ENCODE measurements around the gene TTC7B.

The TTC7B gene

DNA sequence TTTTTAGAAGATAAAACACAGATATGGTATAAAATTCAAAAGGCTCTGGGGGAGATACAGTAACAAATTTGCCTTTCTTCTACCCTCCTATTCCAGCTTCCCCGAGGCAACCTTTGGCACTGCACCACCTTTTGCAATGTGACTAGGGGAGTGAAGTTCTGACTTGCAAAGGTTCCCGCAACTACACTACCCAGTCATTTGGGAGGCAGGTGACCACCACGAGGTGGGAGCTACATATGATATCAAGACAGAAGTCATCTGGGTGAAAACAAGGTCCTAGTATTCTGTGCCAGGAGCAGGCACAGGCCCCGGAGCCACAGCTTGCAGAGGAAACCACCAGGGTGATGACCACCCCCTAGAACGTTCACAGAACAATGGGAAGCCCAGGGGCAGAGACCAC lies 141.5 kb downstream of the TTC7B start:
- no peak for DNase-seq (ENCODE audit: low spot score)

GRCh38 chr14:90674043-90674670 lies 142.1 kb downstream of the TTC7B start:
- no peak for DNase-seq (ENCODE audit: low spot score)

DNA sequence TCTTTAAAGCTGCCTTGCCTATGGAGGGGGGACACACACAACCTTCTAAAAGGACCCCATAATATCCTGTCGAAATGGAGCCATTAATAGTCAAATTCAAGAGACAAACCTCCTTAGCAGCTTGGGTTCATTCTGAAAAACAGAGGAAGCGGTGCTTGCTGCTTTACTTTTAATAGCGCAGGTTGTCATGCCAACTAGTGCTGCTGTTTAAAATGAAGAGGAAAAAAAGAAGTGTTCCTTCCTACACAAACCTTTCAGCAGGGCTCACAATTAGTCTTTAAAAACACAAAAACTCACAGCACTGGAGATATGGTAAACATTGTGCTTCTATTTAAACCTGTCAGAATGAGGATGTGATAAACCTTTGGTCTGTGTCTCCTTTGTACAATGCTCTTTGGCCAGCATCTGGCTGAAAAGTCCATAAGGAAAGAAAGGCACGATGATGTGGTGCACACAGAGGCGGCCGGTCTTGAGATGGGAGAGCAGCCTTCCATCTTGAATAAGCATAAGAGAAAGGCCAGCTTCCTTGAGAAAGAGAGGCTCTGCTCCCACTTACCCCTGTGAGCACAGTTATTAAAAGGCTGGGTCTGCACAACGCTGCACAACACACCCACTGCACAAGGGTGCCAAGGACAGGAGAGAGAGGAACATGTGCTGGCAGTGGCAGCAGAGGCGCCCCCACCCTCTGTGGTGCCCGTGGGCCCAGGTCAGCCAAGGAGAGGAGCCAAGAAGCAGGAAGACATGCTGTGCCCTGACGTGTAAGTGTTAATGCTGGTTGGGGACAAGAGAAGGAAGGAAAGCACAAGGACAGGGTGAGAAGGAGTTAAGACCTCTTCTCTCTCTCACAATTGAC lies 144.6 kb downstream of the TTC7B start:
- DNase-seq (ENCODE audit: low spot score) = no peak

GRCh38 chr14:90669731-90670130 lies 146.5 kb downstream of the TTC7B start:
- no peak for DNase-seq (ENCODE audit: low spot score)

DNA sequence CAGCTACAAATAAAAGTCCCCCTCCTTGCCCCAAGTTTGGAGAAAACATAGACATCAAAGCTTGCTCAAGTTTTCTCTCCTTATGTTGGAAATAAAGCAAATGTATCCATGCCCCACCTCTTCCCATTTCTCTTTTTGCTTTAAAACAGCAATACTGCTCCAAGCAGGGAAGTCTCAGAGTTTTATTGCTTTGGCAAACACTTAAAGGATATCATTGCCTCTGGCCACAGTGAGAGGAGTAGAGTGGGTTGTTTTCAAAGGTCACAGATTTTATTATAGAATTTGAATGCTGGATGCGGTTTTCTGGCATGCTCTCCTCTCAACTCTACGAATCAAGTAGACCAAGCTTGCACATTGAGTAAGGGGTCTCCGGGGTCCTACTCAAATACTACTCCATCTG lies 149.7 kb downstream of the TTC7B start:
- DNase-seq (ENCODE audit: low spot score) = no peak

GRCh38 chr14:90665321-90666000 lies 150.8 kb downstream of the TTC7B start:
- DNase-seq (ENCODE audit: low spot score) = no peak

GRCh38 chr14:90664911-90665310 lies 151.3 kb downstream of the TTC7B start:
- DNase-seq (ENCODE audit: low spot score) = no peak

DNA sequence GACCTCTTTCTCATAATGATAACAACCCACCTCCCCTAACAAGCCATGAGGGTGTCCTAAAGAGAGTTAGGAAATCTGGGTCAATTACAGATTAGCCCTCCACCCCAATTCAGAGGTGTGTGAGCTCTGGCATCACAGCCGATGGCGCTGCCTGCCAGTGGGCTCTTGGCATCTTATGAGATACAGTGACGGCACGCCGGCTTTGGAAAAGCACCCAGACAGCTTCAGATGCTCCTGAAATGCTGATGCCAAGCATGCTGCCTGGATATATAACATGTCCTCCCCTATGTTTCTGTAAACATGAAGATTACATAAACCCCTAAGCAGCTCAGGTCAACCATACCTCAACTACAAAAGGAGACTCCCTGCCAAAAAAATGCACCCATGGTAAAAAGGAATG lies 152.6 kb downstream of the TTC7B start:
- DNase-seq (ENCODE audit: low spot score) = no peak

- no peak for DNase-seq (ENCODE audit: low spot score)
Observed at GRCh38 chr14:90663140-90663539, 153.1 kb downstream of the TTC7B start.

GRCh38 chr14:90661866-90662265 lies 154.4 kb downstream of the TTC7B start:
- no peak for DNase-seq (ENCODE audit: low spot score)

GRCh38 chr14:90660865-90661570 lies 155.2 kb downstream of the TTC7B start:
- DNase-seq (ENCODE audit: low spot score) = no peak

GRCh38 chr14:90659156-90659555 lies 157.1 kb downstream of the TTC7B start:
- DNase-seq (ENCODE audit: low spot score) = no peak

DNA sequence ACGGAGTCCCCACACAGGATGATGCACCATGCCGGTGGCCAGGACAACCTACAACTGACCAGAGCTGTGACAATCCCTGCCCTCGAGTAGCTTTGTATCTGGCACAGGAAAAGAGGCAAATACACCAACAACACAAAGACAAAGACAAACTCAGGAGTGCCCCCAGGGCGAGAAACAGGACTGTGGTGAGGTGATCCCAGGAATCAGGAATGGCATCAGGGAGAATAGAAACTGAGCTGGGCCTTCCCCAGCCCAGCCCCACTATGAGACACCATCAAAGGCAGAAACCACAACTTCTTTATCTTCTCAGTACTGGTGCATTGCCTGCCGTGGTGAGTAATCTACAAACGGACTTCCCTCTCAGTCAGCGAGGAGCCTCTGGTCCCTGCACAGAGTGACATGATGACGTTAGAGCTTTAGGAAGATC lies 157.7 kb downstream of the TTC7B start:
- DNase-seq (ENCODE audit: low spot score) = no peak

- DNase-seq (ENCODE audit: low spot score) = no peak
Observed at GRCh38 chr14:90656973-90657372, 159.3 kb downstream of the TTC7B start.

GRCh38 chr14:90655829-90656228 lies 160.4 kb downstream of the TTC7B start:
- DNase-seq (ENCODE audit: low spot score) = no peak

DNA sequence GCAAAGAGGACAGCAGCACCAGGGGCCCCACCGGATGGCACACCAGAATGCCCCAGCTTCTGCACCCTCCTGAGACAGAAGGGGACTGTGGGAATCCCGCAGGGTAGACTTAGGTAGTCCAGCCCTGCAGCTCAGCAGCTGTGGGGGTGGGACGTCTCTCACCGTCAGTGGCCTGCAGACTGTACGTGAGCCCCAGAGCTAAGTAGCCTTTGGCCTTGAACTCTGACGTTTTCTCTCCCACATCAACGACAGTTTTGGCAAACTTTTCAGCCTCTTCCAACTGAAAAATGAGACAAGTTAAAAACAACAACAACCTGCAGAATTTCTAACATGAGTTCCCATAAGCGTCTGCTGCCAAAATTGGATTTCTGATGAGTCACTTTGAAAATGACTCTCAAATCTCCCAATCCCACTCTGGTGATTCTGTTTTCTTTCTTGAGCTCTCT lies 161.4 kb downstream of the TTC7B start:
- no peak for DNase-seq (ENCODE audit: low spot score)

DNA sequence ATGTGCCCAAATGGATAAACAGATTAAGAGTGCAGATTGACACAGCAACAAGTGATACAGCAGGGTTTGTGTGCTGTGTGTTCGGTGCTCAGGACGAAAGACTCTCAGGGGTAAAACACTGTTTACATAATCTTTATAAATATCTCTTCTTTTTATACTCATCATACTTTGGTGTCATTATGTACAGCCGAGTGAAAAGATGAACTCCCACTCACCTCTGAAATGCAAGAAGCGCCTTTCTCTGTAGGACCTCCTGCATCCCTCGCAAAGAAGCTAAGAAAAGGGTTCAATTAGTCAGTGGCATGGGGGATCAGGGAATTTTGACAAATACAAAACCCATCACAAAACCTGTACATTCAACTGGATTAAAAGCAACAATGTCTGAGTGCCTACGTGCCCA lies 163.6 kb downstream of the TTC7B start:
- DNase-seq (ENCODE audit: low spot score) = no peak

DNA sequence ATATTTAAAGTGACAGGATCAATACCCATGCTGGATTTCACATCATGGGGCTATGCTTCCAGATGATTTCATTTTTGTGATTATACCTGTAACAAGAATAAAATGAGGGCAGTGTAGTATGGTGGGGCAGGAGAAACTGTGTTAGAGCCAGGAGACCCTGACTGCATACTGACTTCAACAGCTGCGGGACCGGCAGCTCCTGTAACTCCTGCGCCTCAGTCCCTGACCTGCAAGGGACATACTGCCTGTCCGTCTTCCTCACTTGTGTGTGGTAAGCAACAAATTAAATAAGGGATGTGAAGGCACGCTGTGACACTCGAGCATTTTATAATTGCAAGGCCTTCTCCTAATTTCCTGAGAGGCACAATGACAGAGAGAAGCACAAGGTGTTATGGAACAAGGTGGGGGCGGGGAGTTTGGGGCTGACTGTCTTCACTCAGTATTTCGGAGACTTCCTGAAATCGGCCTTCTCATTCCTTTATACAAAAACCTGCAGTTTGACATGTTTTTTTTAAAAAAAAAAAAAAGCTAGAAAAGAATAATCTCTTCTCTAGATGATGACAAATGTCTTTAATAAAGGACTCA lies 164.2 kb downstream of the TTC7B start:
- no peak for DNase-seq (ENCODE audit: low spot score)

- DNase-seq (ENCODE audit: low spot score) = no peak
Observed at GRCh38 chr14:90651271-90651804, 164.9 kb downstream of the TTC7B start.

- no peak for DNase-seq (ENCODE audit: low spot score)
Observed at GRCh38 chr14:90649557-90650135, 166.6 kb downstream of the TTC7B start.

- no peak for DNase-seq (ENCODE audit: low spot score)
Observed at GRCh38 chr14:90649083-90649482, 167.1 kb downstream of the TTC7B start.
